HepG2 (cell line): Measurements from ENCODE around the gene ARF5. TPM values are rescaled to one million over a fixed set of nuclear protein-coding genes. Genes with fewer than 3 reads are reported as not detected.
A peak's percentile ranks its signal among the peaks of the same experiment; 100 is the strongest.

Experiments
- FIP1L1 ChIP-seq: fragments of 200-400 bp; formaldehyde crosslinking; IDR thresholded peaks from 2 replicates; pipeline ENCODE4 v1.6.1; 2018; ENCODE audit warnings: low read depth, mild to moderate bottlenecking, low read length, moderate library complexity, borderline replicate concordance; ENCODE audit not compliant: insufficient read depth
- FOXA1 ChIP-seq, 2 experiments: fragments of 450-650 bp in 1 of 2; sonication (generic) in 1 of 2; formaldehyde crosslinking in 1 of 2; IDR thresholded peaks; 2 replicates each; pipeline versions ENCODE4 v1.4.0 to v1.6.1; 2016 to 2020; ENCODE audit warnings: missing genetic modification reagents in 1 of 2
- IRX3 ChIP-seq: sonication (generic); formaldehyde crosslinking; IDR thresholded peaks from 2 replicates; pipeline ENCODE4 v1.8.1; 2023; ENCODE audit warnings: mild to moderate bottlenecking, low read depth, missing genetic modification reagents, borderline replicate concordance
- NFIC ChIP-seq: IDR thresholded peaks from 2 replicates; pipeline ENCODE4 v1.6.1; 2012; ENCODE audit warnings: mild to moderate bottlenecking, low read length, inconsistent platforms
- PPARG ChIP-seq: conservative IDR thresholded peaks from 2 replicates; pipeline ENCODE4 v1.6.1; 2016; ENCODE audit warnings: missing biosample characterization, missing genetic modification reagents
- RCOR2 ChIP-seq: IDR thresholded peaks from 2 replicates; pipeline ENCODE4 v1.6.1; 2016; ENCODE audit warnings: missing biosample characterization, missing genetic modification reagents
- SIN3B ChIP-seq: fragments of 150-350 bp; IDR thresholded peaks from 2 replicates; pipeline ENCODE4 v1.6.1; 2014; ENCODE audit warnings: low read length
- TAF15 ChIP-seq: fragments of 200-400 bp; formaldehyde crosslinking; IDR thresholded peaks from one replicate; pipeline ENCODE4 v1.6.1; 2018; ENCODE audit warnings: mild to moderate bottlenecking, low read depth, low read length; ENCODE audit not compliant: poor library complexity, severe bottlenecking
- WIZ ChIP-seq: sonication (generic); formaldehyde crosslinking; IDR thresholded peaks from 2 replicates; pipeline ENCODE4 v1.5.1; 2020; ENCODE audit warnings: mild to moderate bottlenecking, missing genetic modification reagents
- ZFP41 ChIP-seq: sonication (generic); formaldehyde crosslinking; IDR thresholded peaks from 2 replicates; pipeline ENCODE4 v1.4.0; 2020; ENCODE audit warnings: mild to moderate bottlenecking, missing genetic modification reagents, borderline replicate concordance
- ZFP82 ChIP-seq: sonication (generic); formaldehyde crosslinking; IDR thresholded peaks from 2 replicates; pipeline ENCODE4 v1.5.1; 2020; ENCODE audit warnings: mild to moderate bottlenecking, missing genetic modification reagents, borderline replicate concordance
- ZNF317 ChIP-seq: sonication (generic); formaldehyde crosslinking; IDR thresholded peaks from 2 replicates; pipeline ENCODE4 v1.5.0; 2020; ENCODE audit warnings: mild to moderate bottlenecking, missing genetic modification reagents
- ZNF337 ChIP-seq: sonication (generic); formaldehyde crosslinking; IDR thresholded peaks from 2 replicates; pipeline ENCODE4 v1.5.1; 2020; ENCODE audit warnings: missing genetic modification reagents, low read depth, mild to moderate bottlenecking, borderline replicate concordance
- ZNF577 ChIP-seq: sonication (generic); formaldehyde crosslinking; IDR thresholded peaks from 2 replicates; pipeline ENCODE4 v1.4.0; 2020; ENCODE audit warnings: mild to moderate bottlenecking, low read depth, missing genetic modification reagents, borderline replicate concordance
- ZNF589 ChIP-seq: sonication (generic); formaldehyde crosslinking; conservative IDR thresholded peaks from 2 replicates; pipeline ENCODE4 v1.8.0; 2022; ENCODE audit warnings: mild to moderate bottlenecking, moderate library complexity, missing genetic modification reagents
- ZNF660 ChIP-seq: sonication (generic); formaldehyde crosslinking; IDR thresholded peaks from 2 replicates; pipeline ENCODE4 v1.5.1; 2020; ENCODE audit warnings: mild to moderate bottlenecking, low read depth, missing genetic modification reagents, borderline replicate concordance
- ZNF776 ChIP-seq: sonication (generic); formaldehyde crosslinking; IDR thresholded peaks from 2 replicates; pipeline ENCODE4 v1.4.0; 2020; ENCODE audit warnings: mild to moderate bottlenecking, missing genetic modification reagents
- ZNF792 ChIP-seq: IDR thresholded peaks from 2 replicates; pipeline ENCODE4 v1.6.1; 2016
- polyA plus RNA-seq, 8 experiments: library from polyadenylated mRNA; depleted of rRNA in 3 of 8; stranded (reverse) in 7 of 8; unstranded in 1 of 8; fragments of >200 nt; fragmentation: Illumina TruSeq in 4 of 8; extraction: Trizol in 4 of 8; gene quantifications; 2 replicates each; pipeline versions ENCODE4 v1.2.1 to v1.2.3, GENCODE V29; 2011 to 2016; ENCODE audit warnings: low read depth in 4 of 8, missing spikeins in 1 of 8, mixed read lengths in 1 of 8; ENCODE audit not compliant: insufficient read depth in 1 of 8
- total RNA-seq, 5 experiments: library from RNA; depleted of rRNA; stranded (reverse); fragments of >200 nt; fragmentation: Illumina TruSeq; extraction: Trizol; gene quantifications; 2 replicates each; pipeline ENCODE4 v1.2.3, GENCODE V29; 2016; ENCODE audit warnings: low read depth in 1 of 5
- TF ChIP-seq, protein P1 (sequence below): sonication (generic); formaldehyde crosslinking; IDR thresholded peaks from 2 replicates; pipeline ENCODE4 v1.4.0; 2020; ENCODE audit warnings: missing genetic modification reagents
- TF ChIP-seq, protein P2 (sequence below), 2 experiments: sonication (generic) in 1 of 2; formaldehyde crosslinking in 1 of 2; IDR thresholded peaks; 2 replicates each; pipeline versions ENCODE4 v1.4.0 to v1.6.1; 2016 to 2020; ENCODE audit warnings: borderline replicate concordance in 1 of 2, low read depth in 1 of 2, mild to moderate bottlenecking in 1 of 2, missing genetic modification reagents in 1 of 2
- TF ChIP-seq, protein P3 (sequence below): sonication (generic); formaldehyde crosslinking; conservative IDR thresholded peaks from 2 replicates; pipeline ENCODE4 v1.8.0; 2022; ENCODE audit warnings: mild to moderate bottlenecking, moderate library complexity, missing genetic modification reagents

The ARF5 gene
- total and polyA plus RNA-seq, 2 of the 13 experiments (the other 11 are each of a cell fraction or from before 2014, with no cell fraction given): 109 to 135 TPM

DNA sequence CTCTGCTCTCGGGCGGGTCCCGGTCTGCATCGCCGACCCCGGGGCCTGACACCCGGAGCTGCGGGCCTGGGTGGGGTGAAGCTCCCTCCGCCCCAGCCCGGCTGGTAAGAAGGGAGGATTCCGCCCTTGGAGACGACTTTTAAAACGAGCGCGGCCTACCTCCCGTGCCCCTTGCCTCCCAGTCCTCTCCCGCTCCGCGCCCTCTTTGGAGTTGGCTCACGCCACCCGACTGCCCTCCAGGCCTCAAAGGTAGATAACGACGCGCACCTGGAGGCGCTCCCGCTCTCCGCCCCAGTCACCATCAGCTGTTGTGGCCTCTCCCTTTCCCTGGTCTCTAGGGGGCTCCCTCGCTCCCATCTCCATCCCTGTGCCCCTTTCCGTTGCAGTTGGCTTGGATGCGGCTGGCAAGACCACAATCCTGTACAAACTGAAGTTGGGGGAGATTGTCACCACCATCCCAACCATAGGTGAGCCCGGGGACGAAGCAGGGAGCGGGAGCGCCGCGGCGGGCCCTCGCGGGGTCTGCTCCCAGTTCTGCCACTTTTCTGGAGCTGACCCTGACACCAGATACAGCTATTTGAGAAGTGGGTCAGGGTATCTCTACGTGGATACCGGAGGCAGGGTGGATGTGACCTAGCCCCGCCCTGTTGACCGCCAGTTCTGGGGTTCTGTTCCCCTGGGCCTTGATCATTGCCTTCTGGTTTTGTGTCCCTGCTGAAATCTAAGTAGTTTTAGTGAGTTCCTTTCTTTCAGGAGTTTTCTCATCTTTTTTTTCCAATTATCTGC lies 679 bp downstream of the ARF5 start (continued):
- TF ChIP-seq, protein P1, sequence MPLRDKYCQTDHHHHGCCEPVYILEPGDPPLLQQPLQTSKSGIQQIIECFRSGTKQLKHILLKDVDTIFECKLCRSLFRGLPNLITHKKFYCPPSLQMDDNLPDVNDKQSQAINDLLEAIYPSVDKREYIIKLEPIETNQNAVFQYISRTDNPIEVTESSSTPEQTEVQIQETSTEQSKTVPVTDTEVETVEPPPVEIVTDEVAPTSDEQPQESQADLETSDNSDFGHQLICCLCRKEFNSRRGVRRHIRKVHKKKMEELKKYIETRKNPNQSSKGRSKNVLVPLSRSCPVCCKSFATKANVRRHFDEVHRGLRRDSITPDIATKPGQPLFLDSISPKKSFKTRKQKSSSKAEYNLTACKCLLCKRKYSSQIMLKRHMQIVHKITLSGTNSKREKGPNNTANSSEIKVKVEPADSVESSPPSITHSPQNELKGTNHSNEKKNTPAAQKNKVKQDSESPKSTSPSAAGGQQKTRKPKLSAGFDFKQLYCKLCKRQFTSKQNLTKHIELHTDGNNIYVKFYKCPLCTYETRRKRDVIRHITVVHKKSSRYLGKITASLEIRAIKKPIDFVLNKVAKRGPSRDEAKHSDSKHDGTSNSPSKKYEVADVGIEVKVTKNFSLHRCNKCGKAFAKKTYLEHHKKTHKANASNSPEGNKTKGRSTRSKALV: no peak
- TF ChIP-seq ZNF660 (CRISPR knock-in tag) (no peak), ZFP41 (no peak), FOXA1 (IDR thresholded peaks at IDR 0.05) (no peak), FOXA1 (CRISPR knock-in tag; IDR thresholded peaks at IDR 0.05) (no peak), ZFP82 (CRISPR knock-in tag) (no peak), FIP1L1 (no peak), TAF15 (no peak), IRX3 (no peak; the same call in 1 of the 2 replicates), WIZ (CRISPR knock-in tag) (no peak), ZNF792 (CRISPR knock-in tag) (peak; percentile 52; the same call in 1 of the 2 replicates), PPARG (no peak), ZNF776 (CRISPR knock-in tag) (no peak), ZNF337 (CRISPR knock-in tag) (no peak), ZNF317 (no peak), SIN3B (no peak), NFIC (no peak), ZNF577 (CRISPR knock-in tag) (no peak), RCOR2 (CRISPR knock-in tag) (no peak), ZNF589 (CRISPR knock-in tag) (no peak; the same call in 1 of the 2 replicates)
- TF ChIP-seq, protein P2, sequence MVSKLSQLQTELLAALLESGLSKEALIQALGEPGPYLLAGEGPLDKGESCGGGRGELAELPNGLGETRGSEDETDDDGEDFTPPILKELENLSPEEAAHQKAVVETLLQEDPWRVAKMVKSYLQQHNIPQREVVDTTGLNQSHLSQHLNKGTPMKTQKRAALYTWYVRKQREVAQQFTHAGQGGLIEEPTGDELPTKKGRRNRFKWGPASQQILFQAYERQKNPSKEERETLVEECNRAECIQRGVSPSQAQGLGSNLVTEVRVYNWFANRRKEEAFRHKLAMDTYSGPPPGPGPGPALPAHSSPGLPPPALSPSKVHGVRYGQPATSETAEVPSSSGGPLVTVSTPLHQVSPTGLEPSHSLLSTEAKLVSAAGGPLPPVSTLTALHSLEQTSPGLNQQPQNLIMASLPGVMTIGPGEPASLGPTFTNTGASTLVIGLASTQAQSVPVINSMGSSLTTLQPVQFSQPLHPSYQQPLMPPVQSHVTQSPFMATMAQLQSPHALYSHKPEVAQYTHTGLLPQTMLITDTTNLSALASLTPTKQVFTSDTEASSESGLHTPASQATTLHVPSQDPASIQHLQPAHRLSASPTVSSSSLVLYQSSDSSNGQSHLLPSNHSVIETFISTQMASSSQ (IDR thresholded peaks at IDR 0.05; ENCODE audit: low read depth): no peak
- TF ChIP-seq, protein P2 (CRISPR knock-in tag; IDR thresholded peaks at IDR 0.05; ENCODE audit: borderline replicate concordance): no peak
- TF ChIP-seq, protein P3, sequence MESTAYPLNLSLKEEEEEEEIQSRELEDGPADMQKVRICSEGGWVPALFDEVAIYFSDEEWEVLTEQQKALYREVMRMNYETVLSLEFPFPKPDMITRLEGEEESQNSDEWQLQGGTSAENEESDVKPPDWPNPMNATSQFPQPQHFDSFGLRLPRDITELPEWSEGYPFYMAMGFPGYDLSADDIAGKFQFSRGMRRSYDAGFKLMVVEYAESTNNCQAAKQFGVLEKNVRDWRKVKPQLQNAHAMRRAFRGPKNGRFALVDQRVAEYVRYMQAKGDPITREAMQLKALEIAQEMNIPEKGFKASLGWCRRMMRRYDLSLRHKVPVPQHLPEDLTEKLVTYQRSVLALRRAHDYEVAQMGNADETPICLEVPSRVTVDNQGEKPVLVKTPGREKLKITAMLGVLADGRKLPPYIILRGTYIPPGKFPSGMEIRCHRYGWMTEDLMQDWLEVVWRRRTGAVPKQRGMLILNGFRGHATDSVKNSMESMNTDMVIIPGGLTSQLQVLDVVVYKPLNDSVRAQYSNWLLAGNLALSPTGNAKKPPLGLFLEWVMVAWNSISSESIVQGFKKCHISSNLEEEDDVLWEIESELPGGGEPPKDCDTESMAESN (CRISPR knock-in tag): no peak
